HG03439 (cell line): Measurements from ENCODE around the gene KIF3C.
"Not testable (repeated sequence)": the region's sequence is repeated elsewhere in the genome, so short reads cannot be mapped to it uniquely, and the experiment has no call there.

ENCODE experiments used
- ATAC-seq: cut with Tn5 transposase; IDR thresholded peaks from one replicate; pipeline ENCODE4 v1.9.1; 2021; ENCODE audit warnings: mild to moderate bottlenecking, moderate library complexity; ENCODE audit not compliant: unreplicated experiment

The KIF3C gene

DNA sequence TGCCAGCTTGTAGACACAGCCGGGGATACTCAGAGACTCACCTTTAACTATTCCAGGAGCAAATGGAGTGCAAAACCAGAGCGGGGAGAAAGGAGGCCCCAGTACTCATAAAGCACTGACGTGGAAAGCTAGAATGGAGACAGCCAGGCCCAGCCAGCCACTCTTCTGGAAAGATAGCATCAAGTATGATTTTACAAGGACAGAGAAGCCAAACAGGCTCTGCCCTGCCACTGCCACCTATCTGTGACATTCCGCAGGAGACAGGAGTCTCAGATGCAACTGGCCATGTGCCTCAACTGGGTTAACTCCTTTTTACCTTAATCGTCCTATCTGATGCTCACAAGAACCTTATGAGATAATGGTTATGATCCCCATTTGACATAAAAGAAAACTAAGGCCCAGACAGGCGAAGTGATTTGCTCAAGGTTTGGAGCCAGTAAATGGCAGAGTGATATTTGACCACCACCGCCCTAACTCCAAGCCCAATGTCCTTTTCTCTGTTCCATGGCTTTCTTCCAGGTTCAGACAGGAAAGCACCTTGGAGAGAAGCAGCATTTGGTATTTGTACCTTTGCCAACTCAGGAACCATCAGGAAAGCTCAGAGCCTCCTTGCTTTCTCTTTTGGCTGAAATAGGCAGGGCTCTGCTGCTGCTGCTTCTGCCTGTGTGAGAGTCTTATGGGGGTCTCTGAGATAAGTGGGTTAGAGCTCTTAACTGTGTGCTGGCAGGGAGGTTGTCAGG lies 15.6 kb downstream of the KIF3C start:
- no peak for ATAC-seq

GRCh38 chr2:25964891-25965290 lies 17.4 kb downstream of the KIF3C start:
- no peak for ATAC-seq

DNA sequence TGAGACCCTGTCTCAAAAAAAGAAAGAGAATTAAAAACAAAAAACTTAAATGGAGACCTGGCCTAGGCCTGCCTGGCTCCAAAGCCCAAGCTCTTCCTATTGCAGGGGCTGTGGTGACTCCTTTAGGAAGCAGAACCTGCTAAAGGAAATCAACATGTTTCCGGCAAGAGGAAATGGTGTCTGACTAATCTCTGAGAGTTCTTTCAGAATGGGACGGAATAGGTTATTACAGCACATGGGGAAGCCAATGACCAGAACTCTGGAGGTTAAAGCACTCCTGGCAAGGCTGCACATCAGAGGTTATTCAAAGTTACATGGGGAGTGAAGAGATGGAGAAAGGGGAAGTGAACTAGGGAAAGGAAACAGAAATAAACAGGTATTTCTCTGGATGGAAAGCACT lies 21.4 kb downstream of the KIF3C start:
- ATAC-seq: no peak

DNA sequence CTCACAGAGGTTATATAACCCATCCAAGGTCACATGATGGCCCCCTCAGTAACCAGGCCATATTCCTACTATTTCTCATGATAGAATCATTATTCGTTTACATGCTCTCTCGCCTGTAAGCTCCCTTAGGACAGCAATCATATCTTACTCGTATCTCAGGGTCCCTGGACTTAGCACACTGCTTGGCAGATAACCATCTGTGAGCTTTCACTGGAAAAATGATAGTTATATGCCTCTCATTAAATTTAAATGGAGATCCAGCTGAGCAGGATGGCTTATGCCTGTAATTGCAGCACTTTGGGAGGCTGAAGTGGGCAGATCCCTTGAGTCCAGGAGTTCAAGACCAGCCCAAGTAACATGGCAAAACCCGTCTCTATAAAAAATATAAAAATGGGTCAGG lies 21.9 kb downstream of the KIF3C start:
- ATAC-seq: no peak

- ATAC-seq: not testable (repeated sequence)
These were observed 23.7 kb downstream of the KIF3C start for GRCh38 chr2:25958611-25959010.

- no peak for ATAC-seq
These were observed 24.6 kb downstream of the KIF3C start for GRCh38 chr2:25957743-25958142.

- ATAC-seq: no peak
These were observed 26.3 kb downstream of the KIF3C start for GRCh38 chr2:25955869-25956535.

- ATAC-seq: no peak
These were observed 27.3 kb downstream of the KIF3C start for GRCh38 chr2:25955036-25955435.

- ATAC-seq: no peak
These were observed 28.0 kb downstream of the KIF3C start for GRCh38 chr2:25954199-25954752.

DNA sequence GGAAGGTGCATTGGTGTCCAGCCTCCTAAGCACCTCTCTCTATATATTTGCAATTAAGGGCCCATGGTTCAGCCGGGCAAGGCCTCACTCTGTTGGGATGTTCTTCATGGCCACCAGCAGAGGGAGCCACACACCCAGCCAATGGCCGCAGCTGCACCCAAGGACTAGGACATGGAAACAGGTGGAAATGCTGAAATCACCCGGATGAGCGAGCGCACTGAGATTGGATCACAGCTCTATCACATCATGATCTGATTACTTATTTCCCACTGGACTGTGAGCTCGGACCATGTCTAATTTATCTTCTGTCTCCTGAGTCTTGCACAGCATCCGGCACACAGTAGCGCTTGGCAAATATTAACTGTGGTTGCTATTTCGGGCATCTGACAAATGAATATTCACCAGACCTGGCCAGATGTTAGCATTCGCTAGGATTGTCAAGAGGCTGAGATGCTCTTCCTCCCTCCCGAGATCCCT lies 31.2 kb downstream of the KIF3C start:
- ATAC-seq: peak; percentile 74

- ATAC-seq: no peak
These were observed 33.9 kb downstream of the KIF3C start for GRCh38 chr2:25948437-25948836.

GRCh38 chr2:25941042-25941441 lies 41.3 kb downstream of the KIF3C start:
- ATAC-seq: no peak

DNA sequence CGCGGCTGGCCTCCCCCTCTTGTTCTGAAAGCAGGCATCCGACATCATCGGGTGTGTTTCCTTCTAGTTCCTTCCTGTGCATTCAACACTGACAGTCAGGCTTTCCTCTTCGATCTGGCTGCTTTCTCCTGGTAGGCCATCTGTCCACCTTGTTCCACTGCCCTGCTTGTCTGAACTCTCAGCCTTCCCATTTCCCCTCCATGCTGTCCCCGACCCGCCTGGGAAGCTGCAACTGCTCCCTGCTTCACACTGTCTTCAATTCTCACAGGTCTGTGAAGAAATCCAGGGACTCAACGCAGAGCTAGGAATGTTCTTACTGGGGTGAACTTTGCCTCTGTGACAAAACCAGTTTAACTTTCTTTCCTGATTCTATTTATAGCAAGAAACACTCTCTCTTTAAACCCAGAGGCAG lies 43.0 kb downstream of the KIF3C start:
- ATAC-seq: no peak

DNA sequence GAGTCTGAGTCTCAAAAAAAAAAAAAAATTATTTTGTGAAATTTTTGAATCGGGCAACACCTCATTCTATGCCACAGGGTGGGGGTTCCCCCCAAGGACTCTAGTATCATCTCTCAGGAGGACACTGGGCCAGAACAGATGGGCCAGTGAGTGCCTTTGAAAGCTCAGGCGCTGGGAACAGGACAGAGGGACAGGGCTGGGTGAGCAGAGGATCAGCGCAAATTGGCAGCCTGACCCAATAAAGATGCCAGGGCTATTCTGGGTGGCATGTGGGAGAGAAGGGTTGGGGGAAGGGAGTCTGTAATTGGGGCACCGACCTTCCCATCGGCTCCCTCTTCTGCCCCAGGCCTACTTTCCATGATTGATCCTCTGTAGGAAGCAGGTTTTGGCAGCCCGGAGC lies 44.0 kb downstream of the KIF3C start:
- ATAC-seq: no peak

DNA sequence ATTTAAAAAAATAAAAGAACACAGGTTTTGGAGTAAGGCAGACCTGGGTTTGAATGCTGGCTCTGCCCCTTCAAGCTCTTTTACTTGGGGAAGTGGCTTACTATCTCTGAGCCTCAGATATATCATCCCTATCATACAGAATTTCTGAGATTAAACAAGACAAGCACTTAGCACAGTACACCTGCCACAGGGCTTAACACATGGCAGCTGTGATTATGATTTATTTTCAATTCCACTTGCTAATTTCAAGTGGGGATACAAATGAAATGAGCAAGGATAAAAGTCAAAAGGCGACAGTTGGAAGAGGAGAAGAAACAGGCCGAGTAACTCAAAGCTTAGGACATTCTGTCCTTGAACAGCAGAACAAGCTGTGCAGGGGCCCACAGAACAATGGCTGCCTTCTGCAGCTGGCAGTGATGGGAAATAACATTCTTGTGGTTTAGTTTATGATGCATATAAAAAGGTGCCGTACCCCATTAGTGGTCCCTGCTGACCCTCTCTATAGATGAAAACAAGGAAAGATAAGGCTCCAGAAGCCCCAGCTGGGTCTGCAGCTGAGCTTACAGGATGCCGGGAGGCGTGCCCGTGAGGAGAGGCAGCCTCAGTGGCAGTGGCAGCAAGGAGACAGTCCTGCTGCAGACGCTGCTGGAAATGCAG lies 45.3 kb downstream of the KIF3C start:
- ATAC-seq: no peak

GRCh38 chr2:25933622-25934021 lies 48.7 kb downstream of the KIF3C start:
- ATAC-seq: no peak

DNA sequence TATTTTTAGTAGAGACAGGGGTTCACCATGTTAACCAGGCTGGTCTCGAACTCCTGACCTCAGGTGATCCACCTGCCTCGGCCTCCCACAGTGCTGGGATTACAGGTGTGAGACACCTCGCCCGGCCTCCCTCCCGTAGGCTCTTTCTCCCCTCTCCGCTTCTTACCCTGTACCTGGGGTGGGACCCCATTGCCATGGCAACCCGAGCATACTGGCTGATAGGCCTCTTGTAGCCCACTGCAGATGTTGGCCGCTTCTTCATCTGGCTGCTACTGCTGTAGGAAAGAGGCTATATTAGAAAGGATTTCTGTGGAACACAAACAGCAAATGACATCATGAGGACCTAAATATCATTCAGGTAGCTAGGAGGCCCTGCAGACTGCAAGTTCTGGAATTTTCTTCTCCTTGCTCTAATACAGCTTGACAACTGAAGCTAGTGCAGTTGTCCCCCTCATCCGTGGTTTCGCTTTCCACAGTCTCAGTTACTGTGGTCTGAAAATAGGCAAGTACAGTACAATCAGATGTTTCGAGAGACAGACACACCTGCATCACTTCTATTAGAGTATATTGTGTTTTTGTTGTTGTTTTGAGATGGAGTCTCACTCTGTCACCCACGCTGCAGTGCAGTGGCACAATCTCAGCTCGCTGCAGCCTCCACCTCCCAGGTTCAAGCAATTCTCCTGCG lies 52.4 kb downstream of the KIF3C start:
- no peak for ATAC-seq

GRCh38 chr2:25928668-25929067 lies 53.6 kb downstream of the KIF3C start:
- no peak for ATAC-seq

DNA sequence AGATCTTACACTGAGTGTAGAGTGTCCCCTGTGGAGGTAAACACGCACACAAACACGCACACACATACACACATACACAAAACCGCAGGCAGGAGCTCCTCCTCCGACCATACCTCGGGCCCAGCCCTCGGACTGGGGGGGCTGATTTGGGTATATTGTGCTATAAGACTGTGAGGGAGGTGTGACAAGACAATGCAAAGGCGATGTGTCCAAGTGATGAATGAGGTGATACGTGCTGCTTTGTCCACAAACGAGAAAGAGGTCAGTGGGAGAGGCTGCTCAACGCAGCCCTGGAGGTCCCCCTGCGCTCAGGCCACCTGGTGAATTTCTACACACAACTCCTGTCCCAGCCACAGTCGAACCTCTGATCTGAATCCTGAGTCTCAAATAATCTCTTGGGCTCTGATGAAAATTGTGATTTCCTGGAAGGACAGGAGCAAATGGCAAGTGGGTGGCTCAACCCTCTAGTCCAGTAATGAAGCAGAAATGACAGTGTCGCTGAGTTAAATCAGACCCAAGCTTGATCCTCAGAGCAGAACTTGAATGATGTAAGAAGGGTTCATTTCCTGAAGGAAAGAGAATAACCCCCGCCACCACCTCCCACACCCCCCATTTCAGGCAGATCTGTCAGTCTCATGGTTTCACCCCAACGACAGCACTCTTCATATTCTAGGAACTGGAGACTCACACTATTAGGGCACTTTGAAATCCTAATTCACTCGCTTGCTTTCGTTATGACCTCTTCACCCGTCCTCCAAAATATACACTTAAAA lies 55.1 kb downstream of the KIF3C start:
- no peak for ATAC-seq

DNA sequence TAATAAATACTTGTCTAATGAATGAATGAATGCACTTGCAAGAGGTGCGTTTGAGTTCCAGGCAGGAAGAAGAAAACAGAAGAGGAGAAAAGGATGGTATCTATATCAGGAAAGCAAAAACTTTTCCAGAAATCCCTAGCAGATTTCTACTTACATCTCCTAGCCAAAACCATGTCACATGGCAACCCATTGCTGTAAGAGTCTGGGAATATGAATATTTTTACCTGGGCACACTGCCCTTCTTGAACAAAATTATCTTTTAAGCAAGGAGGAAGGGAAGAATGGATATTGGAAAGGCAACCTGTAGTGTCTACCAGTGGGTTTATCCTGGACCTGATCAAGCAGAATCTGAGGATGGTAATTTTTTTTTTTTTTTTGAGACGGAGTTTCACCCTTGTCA lies 59.8 kb downstream of the KIF3C start:
- ATAC-seq: no peak
